ELF-1 (cell line): Measurements from ENCODE around the gene MX2.
A peak's percentile ranks its signal among the peaks of the same experiment; 100 is the strongest.

Experiments
- DNase-seq: peaks from one replicate; pipeline ENCODE4 v3.0.0-alpha.2; 2016; ENCODE audit warnings: low read depth, low spot score

Gene MX2

DNA sequence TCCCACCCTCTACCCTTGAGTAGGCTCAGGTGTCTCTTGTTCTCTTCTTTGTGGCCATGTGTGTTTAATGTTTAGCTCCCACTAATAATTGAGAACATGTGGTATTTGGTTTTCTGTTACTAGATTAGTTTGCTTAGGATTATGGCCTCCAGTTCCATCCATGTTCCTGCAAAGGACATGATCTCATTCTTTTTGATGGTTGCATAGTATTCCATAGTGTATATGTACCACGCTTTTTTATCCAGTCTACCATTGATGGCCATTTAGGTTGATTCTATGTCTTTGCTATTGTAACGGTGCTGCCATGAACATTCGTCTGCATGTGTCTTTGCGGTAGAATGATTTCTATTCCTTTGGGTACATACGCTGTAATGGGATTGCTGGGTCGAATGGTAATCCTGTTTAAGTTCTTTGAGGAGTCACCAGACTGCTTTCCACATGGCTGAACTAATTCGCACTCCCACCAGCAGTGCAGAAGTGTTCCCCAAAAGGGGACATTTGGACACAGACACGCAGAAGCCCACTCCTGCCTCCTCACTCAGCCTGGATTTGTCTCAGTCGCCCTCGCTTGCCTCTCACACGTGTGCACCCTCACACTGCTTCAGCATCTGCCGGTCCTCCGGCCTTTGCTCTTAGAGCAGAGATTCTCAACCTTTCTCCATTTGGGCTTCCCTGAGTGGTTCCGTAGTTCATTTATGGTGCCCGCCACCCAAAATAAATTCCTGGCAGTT is 3.7 kb downstream of the MX2 start:
- no peak for DNase-seq

DNA sequence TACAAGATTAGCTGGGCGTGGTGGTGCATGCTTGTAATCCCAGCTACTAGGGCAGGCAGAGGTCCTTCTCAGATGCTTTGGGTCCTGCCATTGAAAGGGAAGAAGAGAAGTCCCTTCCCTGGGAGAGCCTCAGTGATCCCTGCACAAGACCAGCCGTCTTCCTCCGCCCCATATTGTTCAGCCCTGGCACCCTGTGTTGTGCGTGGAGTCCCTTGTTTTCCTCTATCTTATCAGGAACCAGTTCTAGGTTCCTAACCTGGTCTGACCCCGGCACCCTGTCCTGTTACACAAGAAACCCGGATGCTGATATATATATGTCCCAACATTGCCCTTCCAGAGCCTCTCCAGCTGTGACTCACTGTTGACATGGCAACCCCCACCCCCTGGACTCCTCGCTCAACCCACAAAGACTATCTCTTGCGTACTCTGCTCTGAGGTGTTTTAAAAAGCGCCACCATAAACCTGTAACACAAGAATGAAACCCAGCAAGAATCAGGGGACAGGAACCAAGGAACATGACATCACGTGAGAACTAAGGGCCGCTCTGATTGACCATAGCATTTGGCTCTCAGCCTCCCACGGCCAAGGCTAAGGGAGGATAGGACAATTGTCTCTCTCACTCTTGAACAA is 4.8 kb downstream of the MX2 start:
- DNase-seq, result peak; percentile 36

GRCh38 chr21:41367301-41367944 is 5.6 kb downstream of the MX2 start:
- DNase-seq, result no peak

GRCh38 chr21:41367945-41368734 is 6.3 kb downstream of the MX2 start:
- no peak for DNase-seq

DNA sequence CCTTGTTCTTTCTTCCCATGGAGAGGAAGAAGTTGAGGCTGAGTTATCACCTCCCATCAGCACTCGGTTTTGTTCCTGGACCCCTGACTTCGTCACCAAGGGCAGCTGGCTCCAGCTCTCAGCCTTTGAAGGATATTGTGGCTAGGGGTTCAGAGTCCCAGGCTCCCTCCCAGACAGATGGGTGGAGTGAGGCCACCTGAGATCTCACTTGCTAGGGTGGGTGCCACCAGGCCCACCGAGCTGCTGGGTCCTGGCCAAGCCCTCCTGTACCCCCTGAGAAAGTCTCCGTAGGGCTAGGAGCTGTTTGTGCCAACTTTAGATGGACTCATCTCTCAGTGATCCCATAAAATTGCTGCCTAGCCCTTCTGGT is 6.9 kb downstream of the MX2 start:
- no peak for DNase-seq

DNA sequence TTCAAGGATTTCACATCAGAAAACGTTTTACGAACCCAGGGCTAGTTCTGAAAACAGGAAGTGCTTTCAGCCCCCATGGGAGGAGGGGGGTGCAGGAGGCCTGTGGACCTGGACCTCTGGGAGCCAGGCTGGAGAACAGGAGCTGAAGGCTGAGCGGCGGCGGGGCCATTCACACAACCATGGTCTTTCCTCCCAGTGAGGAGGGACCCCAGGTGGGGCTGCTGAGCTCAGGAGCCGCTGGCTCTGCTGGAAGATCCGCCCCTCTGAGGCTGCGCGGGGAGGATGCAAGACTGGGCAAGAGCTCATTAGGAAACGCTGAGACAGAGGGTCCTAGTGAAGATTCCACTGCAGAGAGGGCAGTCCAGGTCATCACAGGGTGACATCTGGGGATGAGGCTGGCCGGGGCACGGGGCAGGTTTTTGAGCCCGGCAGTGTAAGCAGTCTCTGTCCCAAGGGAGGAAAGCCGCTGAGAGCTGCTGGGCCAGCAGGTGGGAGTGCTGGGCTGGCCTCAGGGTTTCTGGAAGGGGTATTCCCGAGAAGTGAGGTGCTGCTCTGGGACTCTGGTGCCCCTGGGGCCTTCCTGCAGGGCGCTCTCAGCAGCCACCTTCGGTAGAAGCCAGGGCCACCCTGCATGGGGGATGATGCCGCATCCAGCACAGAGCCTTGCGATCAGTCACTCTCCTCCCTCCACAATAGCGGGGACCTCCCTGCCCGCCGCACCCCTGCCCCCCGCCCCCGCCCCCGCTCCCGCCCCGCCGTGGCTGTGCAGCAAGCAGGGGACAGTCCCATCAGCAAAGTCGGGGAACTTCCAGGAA is 7.5 kb downstream of the MX2 start:
- peak; percentile 64 for DNase-seq

DNA sequence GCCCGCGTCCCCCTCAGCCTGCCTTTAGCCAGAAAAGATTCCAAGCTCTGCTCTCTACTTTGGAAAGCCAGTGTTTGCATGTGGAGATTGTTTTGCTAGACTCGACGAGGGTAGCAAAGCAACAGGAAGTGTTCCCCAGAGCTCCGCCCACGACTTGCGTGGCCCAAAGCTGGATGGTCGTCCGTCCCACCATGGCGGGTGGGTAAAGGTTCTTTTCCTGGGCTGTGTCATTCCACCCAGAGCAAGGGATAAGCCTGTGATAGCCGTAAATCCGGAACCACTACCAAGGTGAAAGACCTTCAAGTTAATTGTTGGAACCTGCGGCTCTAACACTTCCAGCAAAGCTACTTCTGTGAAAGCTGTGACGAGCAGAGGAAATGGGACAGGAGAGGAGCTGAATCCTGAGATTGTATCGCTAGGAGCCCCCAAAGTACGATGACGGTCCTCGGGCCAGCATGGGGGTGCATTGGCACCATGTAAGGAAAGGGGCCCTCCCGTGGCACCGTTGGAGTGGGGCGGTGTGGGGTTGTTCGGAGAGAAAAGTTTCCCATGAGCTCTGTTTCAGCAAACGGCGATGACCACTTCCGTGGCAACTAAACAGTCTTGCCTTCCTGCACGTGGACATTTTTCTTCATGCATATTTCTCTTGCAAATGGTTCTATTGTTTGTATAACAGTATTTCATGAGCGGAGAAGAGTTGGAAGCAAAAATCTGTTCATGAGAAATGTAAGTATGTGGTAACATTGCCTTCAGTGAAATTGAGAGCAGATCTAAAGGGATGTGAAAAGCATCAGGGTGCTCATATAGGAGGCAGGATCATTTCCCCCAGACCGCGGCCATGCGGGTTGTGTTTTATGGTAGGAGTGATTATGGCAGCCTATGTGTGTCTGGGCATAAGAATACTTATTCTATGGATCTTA is 8.4 kb downstream of the MX2 start:
- no peak for DNase-seq

- DNase-seq, result no peak
Observed at GRCh38 chr21:41370840-41371684, 9.2 kb downstream of the MX2 start.

- no peak for DNase-seq
Observed at GRCh38 chr21:41371685-41372030, 9.8 kb downstream of the MX2 start.

DNA sequence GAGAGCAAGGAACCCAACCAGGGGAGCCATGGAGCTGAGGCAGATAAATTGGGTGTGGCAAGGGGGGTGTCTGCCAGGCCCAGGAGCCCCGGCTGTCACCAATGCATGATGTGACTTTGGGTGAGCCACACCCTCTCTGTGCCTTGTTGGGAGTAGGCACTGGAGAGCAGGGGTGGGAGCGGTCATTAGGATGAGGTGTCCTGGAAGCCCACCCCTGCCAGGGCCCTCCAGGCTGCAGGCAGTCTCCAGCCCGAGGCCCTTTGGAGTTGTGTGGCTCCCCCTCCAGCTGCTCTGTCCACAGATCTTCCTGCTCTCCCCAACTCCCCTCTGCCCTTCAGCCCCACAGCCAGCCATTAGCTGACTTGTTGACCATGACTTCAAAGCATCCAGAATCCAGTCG is 11.4 kb downstream of the MX2 start:
- no peak for DNase-seq

GRCh38 chr21:41373763-41374162 is 11.9 kb downstream of the MX2 start:
- no peak for DNase-seq

DNA sequence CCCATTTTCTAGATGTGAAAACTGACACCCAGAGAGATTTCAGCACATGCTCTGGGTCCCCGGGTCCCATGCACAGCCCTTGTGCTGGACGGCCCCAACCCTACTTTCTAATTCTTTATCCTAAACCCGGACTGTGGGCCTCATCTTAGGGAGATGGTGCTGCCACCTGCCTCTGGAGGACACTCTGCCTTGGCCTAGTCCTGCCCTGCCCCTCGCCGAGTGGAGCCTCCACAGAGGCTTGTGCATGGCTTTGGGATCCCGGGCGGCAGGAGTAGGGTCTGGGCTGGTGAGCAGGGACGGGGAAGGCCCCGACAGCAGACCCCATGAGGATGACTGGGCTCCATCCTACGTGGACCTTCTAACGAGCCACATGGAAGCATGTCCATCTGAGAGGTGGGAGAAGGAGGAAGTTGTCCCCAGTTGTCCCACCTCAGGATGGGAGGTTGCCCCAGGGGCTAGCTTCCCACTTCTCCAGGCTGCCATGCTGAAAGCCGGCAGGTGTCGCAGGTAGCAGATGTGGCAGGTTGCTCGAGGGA is 12.4 kb downstream of the MX2 start:
- no peak for DNase-seq

- DNase-seq, result no peak
Observed at GRCh38 chr21:41374867-41375533, 13.2 kb downstream of the MX2 start.

- DNase-seq, result no peak
Observed at GRCh38 chr21:41375875-41376274, 14.0 kb downstream of the MX2 start.

DNA sequence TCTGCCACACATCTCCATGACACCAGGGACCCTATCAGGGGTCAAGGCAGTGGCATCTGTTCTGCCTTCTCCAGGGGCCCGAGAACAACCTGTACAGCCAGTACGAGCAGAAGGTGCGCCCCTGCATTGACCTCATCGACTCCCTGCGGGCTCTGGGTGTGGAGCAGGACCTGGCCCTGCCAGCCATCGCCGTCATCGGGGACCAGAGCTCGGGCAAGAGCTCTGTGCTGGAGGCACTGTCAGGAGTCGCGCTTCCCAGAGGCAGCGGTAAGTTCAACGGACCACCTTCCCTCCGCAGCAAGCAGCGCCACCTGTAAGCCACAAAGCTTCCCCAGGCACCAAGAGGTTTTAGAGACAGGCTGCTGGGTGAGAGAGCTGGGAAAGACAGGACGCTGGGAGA is 15.9 kb downstream of the MX2 start:
- DNase-seq, result peak; percentile 47

DNA sequence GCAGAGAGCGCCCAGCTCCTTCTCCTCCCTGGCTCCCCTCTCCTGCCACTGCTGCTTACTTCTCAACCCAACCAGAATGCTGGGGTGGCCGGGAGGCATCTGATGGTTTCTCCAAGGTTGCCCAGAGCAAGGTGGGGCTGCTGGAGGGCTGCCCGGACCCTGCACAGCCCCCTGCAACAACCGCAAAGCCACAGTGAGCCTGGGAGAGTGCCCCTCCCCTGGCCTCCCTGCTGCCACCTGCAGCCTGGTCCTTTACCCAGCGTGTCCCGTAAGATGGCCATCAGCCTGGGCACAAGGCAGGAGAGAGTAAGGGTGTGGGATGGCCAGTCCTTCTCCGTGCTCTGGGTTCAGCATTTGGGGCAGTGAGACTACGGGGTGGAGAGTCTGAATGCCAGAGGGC is 17.0 kb downstream of the MX2 start:
- no peak for DNase-seq

GRCh38 chr21:41379901-41380300 is 18.1 kb downstream of the MX2 start:
- no peak for DNase-seq

- DNase-seq, result no peak
Observed at GRCh38 chr21:41381731-41382130, 19.9 kb downstream of the MX2 start.
